Mesendoderm (in vitro differentiated cells): Measurements from ENCODE around the gene YIF1A.

Experiments
- DNase-seq: peaks from one replicate; pipeline ENCODE4 v3.0.0; 2013
- H2AK5ac ChIP-seq: 2 replicates; pipeline ENCODE4 v1.6.1; 2013; ENCODE audit warnings: low read length, inconsistent platforms
- H2BK120ac ChIP-seq: 2 replicates; pipeline ENCODE4 v1.6.1; 2013; ENCODE audit warnings: low read depth, mild to moderate bottlenecking, low read length, moderate library complexity, mixed read lengths
- H2BK15ac ChIP-seq: replicated peaks from 2 replicates; pipeline ENCODE4 v1.6.1; 2013; ENCODE audit warnings: low read depth, mild to moderate bottlenecking, moderate library complexity
- H2BK5ac ChIP-seq: 2 replicates; pipeline ENCODE4 v1.6.1; 2013; ENCODE audit warnings: low read length, inconsistent platforms
- H3K18ac ChIP-seq: 2 replicates; pipeline ENCODE4 v1.6.1; 2013; ENCODE audit warnings: mild to moderate bottlenecking, low read length, mixed read lengths
- H3K23ac ChIP-seq: one replicate; pipeline ENCODE4 v1.6.1; 2013; ENCODE audit warnings: low read length
- H3K27ac ChIP-seq: 2 replicates; pipeline ENCODE4 v1.5.1; 2013; ENCODE audit warnings: low read depth, mild to moderate bottlenecking, inconsistent platforms, low read length, moderate library complexity
- H3K27me3 ChIP-seq: 2 replicates; pipeline ENCODE4 v1.6.1; 2013; ENCODE audit warnings: low read length, control low read depth, mild to moderate bottlenecking, inconsistent platforms; ENCODE audit not compliant: insufficient read depth, poor library complexity
- H3K36me3 ChIP-seq: 2 replicates; pipeline ENCODE4 v1.6.1; 2013; ENCODE audit warnings: low read length, inconsistent platforms; ENCODE audit not compliant: control insufficient read depth, insufficient read depth
- H3K4ac ChIP-seq: one replicate; pipeline ENCODE4 v1.6.1; 2013; ENCODE audit warnings: low read depth, mild to moderate bottlenecking, low read length, moderate library complexity
- H3K4me1 ChIP-seq: 2 replicates; pipeline ENCODE4 v1.6.1; 2013; ENCODE audit warnings: low read depth, low read length, inconsistent platforms; ENCODE audit not compliant: control insufficient read depth
- H3K4me2 ChIP-seq: 2 replicates; pipeline ENCODE4 v1.6.1; 2013; ENCODE audit warnings: low read length
- H3K4me3 ChIP-seq: 2 replicates; pipeline ENCODE4 v1.5.1; 2013; ENCODE audit warnings: mild to moderate bottlenecking, low read length
- H3K56ac ChIP-seq: one replicate; pipeline ENCODE4 v1.6.1; 2013; ENCODE audit warnings: low read length
- H3K79me1 ChIP-seq: 2 replicates; pipeline ENCODE4 v1.6.1; 2013; ENCODE audit warnings: low read length, inconsistent platforms
- H3K79me2 ChIP-seq: 2 replicates; pipeline ENCODE4 v1.6.1; 2013; ENCODE audit warnings: mild to moderate bottlenecking, low read length; ENCODE audit not compliant: control insufficient read depth, insufficient read depth
- H3K9ac ChIP-seq: 2 replicates; pipeline ENCODE4 v1.6.1; 2013; ENCODE audit warnings: low read length, inconsistent platforms
- H4K5ac ChIP-seq: one replicate; pipeline ENCODE4 v1.6.1; 2013; ENCODE audit warnings: low read length
- H4K8ac ChIP-seq: one replicate; pipeline ENCODE4 v1.6.1; 2013; ENCODE audit warnings: low read depth, mild to moderate bottlenecking, control low read depth, low read length, moderate library complexity
- WGBS: extraction: QIAGEN DNeasy Blood & Tissue Kit; methylation state at CpG from one replicate; pipeline ENCODE4 v1.1.7; 2013; ENCODE audit warnings: low lambda C conversion rate, missing lambda C conversion rate; ENCODE audit not compliant: insufficient coverage; ENCODE audit errors: extremely low coverage; 5-methylcytosine and 5-hydroxymethylcytosine counted together

Gene YIF1A

DNA sequence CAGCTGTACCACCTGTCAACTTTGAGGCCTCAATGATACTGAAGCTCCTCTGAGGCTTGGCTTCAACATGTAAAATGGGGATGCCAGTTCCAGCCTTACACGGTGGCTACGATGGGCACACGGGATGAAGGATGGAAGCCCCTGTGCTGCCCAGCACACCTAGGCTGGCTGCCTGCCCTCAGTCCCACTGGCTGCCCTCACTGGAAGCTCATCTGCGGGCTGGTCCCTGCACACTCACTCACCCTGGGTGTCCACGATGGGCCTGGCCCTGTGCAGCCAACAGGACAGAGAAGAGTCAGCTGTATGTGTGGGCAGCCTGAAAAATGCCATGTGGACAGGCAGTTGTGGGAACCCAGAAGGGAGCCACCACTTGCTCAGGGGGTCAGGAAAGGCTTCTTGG is 2.2 kb downstream of the YIF1A start:
- H2BK5ac ChIP-seq, result no peak overlapping the region
- WGBS, result no CpG with 5 or more reads among the region's 5 CpGs
- no peak overlapping the region for H4K5ac ChIP-seq
- no peak overlapping the region for H3K4ac ChIP-seq
- no peak overlapping the region for H3K9ac ChIP-seq
- no peaks in the 10 kb centered on the region for H3K36me3 ChIP-seq
- no peak overlapping the region for H3K56ac ChIP-seq
- H3K23ac ChIP-seq, result no peak overlapping the region
- no peak overlapping the region for H2AK5ac ChIP-seq
- no peak overlapping the region for H2BK120ac ChIP-seq
- peaks cover 7% of the 10 kb centered on the region for H3K27me3 ChIP-seq
- H3K4me2 ChIP-seq, result no peak overlapping the region
- H3K79me1 ChIP-seq, result peaks cover 8% of the 10 kb centered on the region
- H3K4me1 ChIP-seq, result peaks cover 2% of the 10 kb centered on the region
- peaks cover 6% of the 10 kb centered on the region for H3K79me2 ChIP-seq
- H3K4me3 ChIP-seq, result no peak overlapping the region
- H3K18ac ChIP-seq, result no peak overlapping the region
- no peak overlapping the region for H3K27ac ChIP-seq
- no peak overlapping the region for H4K8ac ChIP-seq
- H2BK15ac ChIP-seq, result no peak overlapping the region
- DNase-seq, result no peak

DNA sequence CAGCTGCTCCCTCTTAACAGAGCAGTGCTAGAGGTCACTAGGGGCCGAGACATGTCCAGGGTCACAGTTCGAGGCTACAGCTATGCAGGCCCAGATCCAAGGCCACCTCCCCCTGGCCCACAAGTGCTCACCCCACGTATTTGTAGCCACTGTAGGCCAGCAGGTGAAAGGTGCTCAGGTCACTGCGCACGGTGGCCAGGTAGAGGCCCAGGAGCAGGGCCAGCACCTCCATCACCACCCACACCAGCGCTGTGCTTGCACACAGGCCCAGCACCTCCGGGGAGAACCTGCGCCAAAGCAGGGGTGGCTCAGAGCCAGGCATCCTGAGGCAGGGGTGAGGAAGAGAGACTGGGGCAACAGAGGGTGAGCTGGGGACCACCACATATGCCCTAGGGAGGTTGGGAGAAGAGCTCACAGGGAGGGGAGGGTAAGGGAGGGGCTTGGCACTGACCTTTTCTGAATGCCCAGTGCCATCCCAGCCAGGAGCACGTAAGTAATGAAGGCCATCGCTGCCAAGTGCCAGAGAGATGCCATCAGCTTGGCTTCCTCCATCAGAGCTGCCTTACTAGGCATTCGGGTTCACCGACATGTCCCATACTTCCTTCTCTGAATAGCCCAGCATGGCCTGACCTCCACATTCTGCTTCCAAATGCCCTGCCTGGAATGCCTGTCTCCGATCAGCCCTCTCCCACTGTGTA is 3.5 kb downstream of the YIF1A start:
- Histone ChIP-seq H3K4me3 (no peak overlapping the region), H3K4me1 (peaks cover 2% of the 10 kb centered on the region), H3K79me2 (peaks cover 6% of the 10 kb centered on the region), H2BK5ac (no peak overlapping the region), H3K27me3 (no peaks in the 10 kb centered on the region), H3K23ac (no peak overlapping the region), H4K8ac (no peak overlapping the region), H3K79me1 (peaks cover 8% of the 10 kb centered on the region), H3K56ac (no peak overlapping the region), H3K27ac (no peak overlapping the region), H3K9ac (no peak overlapping the region), H2BK15ac (no peak overlapping the region), H3K4me2 (no peak overlapping the region), H3K18ac (no peak overlapping the region), H3K4ac (no peak overlapping the region), H3K36me3 (no peaks in the 10 kb centered on the region), H2AK5ac (no peak overlapping the region), H4K5ac (no peak overlapping the region), H2BK120ac (no peak overlapping the region)
- no peak for DNase-seq
- no CpG with 5 or more reads among the region's 13 CpGs for WGBS

DNA sequence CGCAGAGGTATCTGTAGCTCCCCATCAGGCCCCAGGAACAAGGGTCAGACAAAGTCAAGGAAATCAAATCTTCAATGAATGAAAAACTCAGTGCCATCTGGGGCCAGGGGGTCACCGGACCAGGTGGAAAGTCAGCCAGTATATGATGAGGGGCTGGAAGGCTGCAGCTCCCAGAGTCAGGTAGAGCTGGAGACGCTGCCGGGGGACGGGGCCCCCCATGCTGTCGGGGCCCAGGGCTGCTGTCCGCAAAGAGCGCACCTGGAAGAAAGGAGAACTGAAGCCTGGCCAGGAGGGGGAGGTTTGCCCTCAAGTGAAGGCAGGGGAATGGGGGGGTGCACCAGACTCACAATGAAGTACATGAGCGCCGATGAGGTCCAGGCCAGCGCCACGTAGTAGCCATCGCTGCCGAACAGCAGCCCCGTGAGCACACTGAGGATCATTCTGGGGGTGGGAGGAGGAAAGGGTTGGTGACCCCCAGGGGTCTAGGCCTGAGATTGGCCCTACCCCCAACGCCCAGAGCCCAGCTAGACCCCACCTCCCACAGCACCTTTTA is 4.3 kb downstream of the YIF1A start:
- no peak overlapping the region for H3K9ac ChIP-seq
- no peaks in the 10 kb centered on the region for H3K36me3 ChIP-seq
- H3K4me3 ChIP-seq, result no peak overlapping the region
- no peak overlapping the region for H3K18ac ChIP-seq
- H4K5ac ChIP-seq, result no peak overlapping the region
- no peak overlapping the region for H2AK5ac ChIP-seq
- H2BK15ac ChIP-seq, result no peak overlapping the region
- no peak overlapping the region for H3K56ac ChIP-seq
- peaks cover 2% of the 10 kb centered on the region for H3K4me1 ChIP-seq
- H3K79me2 ChIP-seq, result peaks cover 6% of the 10 kb centered on the region
- no peak overlapping the region for H2BK5ac ChIP-seq
- no peak overlapping the region for H2BK120ac ChIP-seq
- H3K27me3 ChIP-seq, result no peaks in the 10 kb centered on the region
- no peak for DNase-seq
- no peak overlapping the region for H3K4me2 ChIP-seq
- peaks cover 8% of the 10 kb centered on the region for H3K79me1 ChIP-seq
- no peak overlapping the region for H3K27ac ChIP-seq
- H3K23ac ChIP-seq, result no peak overlapping the region
- no CpG with 5 or more reads among the region's 16 CpGs for WGBS
- no peak overlapping the region for H3K4ac ChIP-seq
- no peak overlapping the region for H4K8ac ChIP-seq

DNA sequence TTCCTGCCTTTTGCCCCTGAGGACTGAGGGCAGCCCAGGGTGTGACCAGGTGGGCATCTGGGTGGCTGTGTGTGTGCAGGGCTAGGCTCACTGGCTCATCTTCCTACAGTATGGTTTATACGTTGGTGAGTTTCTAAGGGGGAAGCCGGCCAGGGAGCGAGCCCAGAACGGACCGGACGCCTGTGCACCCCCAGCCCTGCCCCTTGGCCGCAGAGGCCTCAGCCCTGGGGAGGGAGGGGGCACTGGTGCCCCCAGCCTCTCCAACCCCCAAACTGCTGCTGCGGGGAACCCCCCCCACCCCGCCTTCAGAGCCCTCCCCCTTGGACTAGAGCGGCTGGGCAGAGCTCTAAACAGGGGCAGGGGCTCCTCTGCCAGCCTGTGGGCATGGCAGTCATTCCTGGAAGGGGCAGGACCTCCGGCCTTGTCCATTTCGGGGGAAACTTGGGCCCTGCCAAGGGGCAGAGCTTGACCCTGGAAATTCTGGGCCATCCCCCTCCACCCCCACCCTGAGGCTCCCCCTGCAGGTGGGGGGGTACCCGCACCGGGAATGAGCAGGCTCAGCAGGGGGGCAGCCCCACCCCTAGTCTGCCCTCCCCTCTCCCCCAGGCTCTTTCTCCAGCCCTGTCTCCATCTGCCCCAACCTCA is 5.4 kb downstream of the YIF1A start:
- Histone ChIP-seq H3K27me3 (no peaks in the 10 kb centered on the region), H3K18ac (no peak overlapping the region), H4K8ac (no peak overlapping the region), H3K4me1 (peaks cover 2% of the 10 kb centered on the region), H3K27ac (no peak overlapping the region), H2BK15ac (no peak overlapping the region), H3K36me3 (no peaks in the 10 kb centered on the region), H3K56ac (no peak overlapping the region), H3K9ac (no peak overlapping the region), H4K5ac (no peak overlapping the region), H3K79me1 (peaks cover 8% of the 10 kb centered on the region), H3K79me2 (peaks cover 6% of the 10 kb centered on the region), H2BK5ac (no peak overlapping the region), H3K23ac (no peak overlapping the region), H2BK120ac (no peak overlapping the region), H3K4me3 (no peak overlapping the region), H3K4me2 (no peak overlapping the region), H3K4ac (no peak overlapping the region), H2AK5ac (no peak overlapping the region)
- no CpG with 5 or more reads among the region's 14 CpGs for WGBS
- DNase-seq, result no peak

DNA sequence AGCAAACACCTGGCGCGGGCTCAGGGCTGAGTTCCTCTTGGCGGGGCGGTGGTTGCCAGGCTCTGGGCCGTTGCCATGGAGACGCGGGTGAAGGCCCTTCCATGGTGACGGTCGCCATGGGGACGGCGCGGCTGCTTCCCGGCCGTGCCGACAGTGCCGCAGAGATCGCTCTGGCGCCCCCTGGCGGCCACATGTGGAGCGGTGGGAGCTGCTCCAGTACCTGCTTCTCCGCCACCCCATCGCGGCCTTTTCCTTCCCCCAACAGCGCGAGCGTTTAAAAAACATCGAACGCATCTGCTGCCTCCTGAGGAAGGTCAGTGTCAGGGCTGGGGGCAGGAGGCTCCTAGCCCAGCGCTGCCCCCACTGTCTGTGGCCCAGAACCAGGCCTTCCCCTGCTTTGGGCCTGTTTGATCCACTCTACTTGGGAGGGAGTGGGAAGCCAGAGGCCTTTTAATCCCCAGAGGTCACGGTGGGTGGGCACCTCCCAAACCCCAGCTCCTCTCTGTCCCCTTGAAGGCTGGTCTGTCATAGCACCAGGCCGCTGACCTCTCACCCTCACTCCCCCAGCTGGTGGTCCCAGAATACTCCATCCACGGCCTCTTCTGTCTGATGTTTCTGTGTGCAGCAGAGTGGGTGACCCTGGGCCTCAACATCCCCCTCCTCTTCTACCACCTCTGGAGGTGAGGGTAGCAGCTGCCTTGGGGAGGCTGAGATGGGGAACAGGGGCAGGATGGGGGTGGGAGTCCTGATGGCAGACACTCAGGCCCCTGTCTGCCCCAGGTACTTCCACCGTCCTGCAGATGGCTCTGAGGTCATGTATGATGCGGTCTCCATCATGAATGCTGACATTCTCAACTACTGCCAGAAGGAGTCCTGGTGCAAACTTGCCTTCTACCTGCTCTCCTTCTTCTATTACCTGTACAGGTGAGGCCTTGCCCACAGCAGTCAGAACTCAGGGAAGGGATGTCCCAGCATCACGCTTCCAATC is 6.2 kb downstream of the YIF1A start:
- no peak overlapping the region for H3K9ac ChIP-seq
- no peak overlapping the region for H3K27ac ChIP-seq
- H3K4me3 ChIP-seq, result no peak overlapping the region
- H2AK5ac ChIP-seq, result no peak overlapping the region
- H4K5ac ChIP-seq, result no peak overlapping the region
- no peaks in the 10 kb centered on the region for H3K79me2 ChIP-seq
- H3K23ac ChIP-seq, result no peak overlapping the region
- no CpG with 5 or more reads among the region's 35 CpGs for WGBS
- no peak overlapping the region for H3K4me2 ChIP-seq
- H4K8ac ChIP-seq, result no peak overlapping the region
- peak; percentile 99 for DNase-seq
- H3K18ac ChIP-seq, result no peak overlapping the region
- H3K79me1 ChIP-seq, result peaks cover 2% of the 10 kb centered on the region
- H3K4ac ChIP-seq, result no peak overlapping the region
- no peak overlapping the region for H2BK120ac ChIP-seq
- no peaks in the 10 kb centered on the region for H3K4me1 ChIP-seq
- H2BK15ac ChIP-seq, result no peak overlapping the region
- H3K56ac ChIP-seq, result no peak overlapping the region
- no peaks in the 10 kb centered on the region for H3K36me3 ChIP-seq
- no peak overlapping the region for H2BK5ac ChIP-seq
- no peaks in the 10 kb centered on the region for H3K27me3 ChIP-seq
